Transverse colon (tissue), 4 donors: ENCODE data around the gene CD84.

ENCODE experiments used
- EP300 ChIP-seq: sonication (generic); formaldehyde crosslinking; IDR thresholded peaks from one replicate; pipeline ENCODE4 v1.6.1; 2017; ENCODE audit warnings: antibody characterized with exemption, low read depth
- POLR2AphosphoS5 ChIP-seq, 3 donors: sonication (generic); formaldehyde crosslinking; IDR thresholded peaks; one replicate each; pipeline ENCODE4 v1.6.1; 2016; ENCODE audit warnings: antibody characterized with exemption in 3 of 3
- TF ChIP-seq, protein P1 (sequence below), 5 experiments: fragments of 200-600 bp in 3 of 5; fragments of 450-650 bp in 2 of 5; sonication (generic) in 3 of 5; IDR thresholded peaks; 1 replicate in 2 of 5; 2 replicates in 3 of 5; pipeline ENCODE4 v1.5.1; 2016 to 2017; ENCODE audit warnings: antibody characterized with exemption in 5 of 5, inconsistent platforms in 3 of 5, mild to moderate bottlenecking in 2 of 5, moderate library complexity in 1 of 5

DNA sequence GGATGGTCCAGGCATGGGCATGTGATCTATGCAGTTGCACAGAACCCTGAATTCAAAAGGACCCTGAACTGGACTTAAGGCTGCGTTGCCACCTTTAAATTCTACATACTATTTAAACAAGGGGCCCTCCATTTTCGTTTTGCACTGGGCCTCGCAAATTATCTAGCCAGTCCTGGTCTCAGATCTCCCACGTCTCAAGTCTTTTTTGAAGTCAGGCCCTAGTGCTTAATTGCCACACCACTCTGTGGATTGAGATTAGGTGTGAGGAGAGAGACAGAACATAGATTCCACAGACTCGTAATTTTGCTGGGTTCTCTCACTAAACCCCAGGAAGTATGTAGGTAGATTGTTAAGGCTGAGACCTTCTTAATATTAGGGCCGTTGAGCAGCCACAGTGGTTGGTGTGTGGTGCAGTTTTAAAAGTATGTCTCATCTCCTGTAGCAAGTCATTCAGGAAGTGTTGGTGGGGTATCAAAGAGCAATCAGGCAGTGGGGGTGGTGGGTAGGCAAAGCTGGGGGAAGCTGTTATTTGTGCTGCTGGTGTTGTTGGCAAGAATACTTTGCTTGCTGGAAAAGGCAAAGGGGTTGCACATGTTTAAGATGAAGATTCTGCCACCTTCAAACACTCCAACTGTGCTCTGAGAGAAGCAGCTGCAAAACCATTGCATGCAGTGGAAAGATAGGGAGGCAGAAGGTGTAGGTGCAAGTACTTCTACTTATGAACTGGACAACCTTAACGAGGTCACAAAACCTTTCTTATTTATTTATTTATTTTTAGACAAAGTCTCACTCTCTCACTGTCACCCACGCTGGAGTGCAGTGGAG lies 11.2 kb downstream of the CD84 start:
- TF ChIP-seq, protein P1, sequence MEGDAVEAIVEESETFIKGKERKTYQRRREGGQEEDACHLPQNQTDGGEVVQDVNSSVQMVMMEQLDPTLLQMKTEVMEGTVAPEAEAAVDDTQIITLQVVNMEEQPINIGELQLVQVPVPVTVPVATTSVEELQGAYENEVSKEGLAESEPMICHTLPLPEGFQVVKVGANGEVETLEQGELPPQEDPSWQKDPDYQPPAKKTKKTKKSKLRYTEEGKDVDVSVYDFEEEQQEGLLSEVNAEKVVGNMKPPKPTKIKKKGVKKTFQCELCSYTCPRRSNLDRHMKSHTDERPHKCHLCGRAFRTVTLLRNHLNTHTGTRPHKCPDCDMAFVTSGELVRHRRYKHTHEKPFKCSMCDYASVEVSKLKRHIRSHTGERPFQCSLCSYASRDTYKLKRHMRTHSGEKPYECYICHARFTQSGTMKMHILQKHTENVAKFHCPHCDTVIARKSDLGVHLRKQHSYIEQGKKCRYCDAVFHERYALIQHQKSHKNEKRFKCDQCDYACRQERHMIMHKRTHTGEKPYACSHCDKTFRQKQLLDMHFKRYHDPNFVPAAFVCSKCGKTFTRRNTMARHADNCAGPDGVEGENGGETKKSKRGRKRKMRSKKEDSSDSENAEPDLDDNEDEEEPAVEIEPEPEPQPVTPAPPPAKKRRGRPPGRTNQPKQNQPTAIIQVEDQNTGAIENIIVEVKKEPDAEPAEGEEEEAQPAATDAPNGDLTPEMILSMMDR (IDR thresholded peaks at IDR 0.05): no peak
- TF ChIP-seq EP300 (no peak), POLR2AphosphoS5 (IDR thresholded peaks at IDR 0.05) (no peak)
